Neural cell (in vitro differentiated cells): Measurements from ENCODE around the gene HPSE2. TPM values are rescaled to one million over a fixed set of nuclear protein-coding genes. Genes with fewer than 3 reads are reported as not detected.

Source experiments
- H2AFZ ChIP-seq: fragments of 200-600, 300-800 bp; sonication (generic), shearing (Covaris generic); 2 replicates; pipeline ENCODE4 v1.6.0; 2014; ENCODE audit warnings: low read depth, mild to moderate bottlenecking, antibody characterized with exemption, low read length, moderate library complexity
- H3F3A ChIP-seq: fragments of 200-600 bp; shearing (Covaris generic); 2 replicates; pipeline ENCODE4 v1.6.1; 2016; ENCODE audit warnings: mild to moderate bottlenecking, moderate library complexity, mixed read lengths, antibody characterized with exemption, low read length; ENCODE audit not compliant: insufficient read depth, poor library complexity, severe bottlenecking
- H3K27ac ChIP-seq: fragments of 200-600, 300-800 bp; sonication (generic), shearing (Covaris generic); 2 replicates; pipeline ENCODE4 v1.5.1; 2014; ENCODE audit warnings: mild to moderate bottlenecking, low read length, moderate library complexity
- H3K27me3 ChIP-seq: fragments of 300-800, 200-600 bp; sonication (generic), shearing (Covaris generic); 2 replicates; pipeline ENCODE4 v1.6.0; 2014; ENCODE audit warnings: mild to moderate bottlenecking, low read depth, low read length, moderate library complexity; ENCODE audit not compliant: insufficient read depth
- H3K36me3 ChIP-seq: fragments of 300-800, 200-600 bp; sonication (generic), shearing (Covaris generic); 2 replicates; pipeline ENCODE4 v1.5.1; 2014; ENCODE audit warnings: mild to moderate bottlenecking, antibody characterized with exemption, low read length, moderate library complexity; ENCODE audit not compliant: insufficient read depth
- H3K4me2 ChIP-seq: fragments of 300-800, 200-600 bp; sonication (generic), shearing (Covaris generic); 2 replicates; pipeline ENCODE4 v1.6.0; 2014; ENCODE audit warnings: mild to moderate bottlenecking, low read length
- H3K4me3 ChIP-seq: fragments of 300-800, 200-600 bp; sonication (generic), shearing (Covaris generic); 2 replicates; pipeline ENCODE4 v1.5.1; 2014; ENCODE audit warnings: mild to moderate bottlenecking, low read length, moderate library complexity
- H3K79me2 ChIP-seq: fragments of 200-600 bp; shearing (Covaris generic); replicated peaks from 2 replicates; pipeline ENCODE4 v1.6.0; 2014; ENCODE audit warnings: mild to moderate bottlenecking, low read length, moderate library complexity; ENCODE audit not compliant: insufficient read depth
- H3K9ac ChIP-seq: fragments of 300-800, 200-600 bp; sonication (generic), shearing (Covaris generic); 2 replicates; pipeline ENCODE4 v1.6.1; 2016; ENCODE audit warnings: mild to moderate bottlenecking, low read length, mixed read lengths
- H3K9me2 ChIP-seq: fragments of 200-600 bp; shearing (Covaris generic); 2 replicates; pipeline ENCODE4 v1.6.1; 2016; ENCODE audit warnings: mild to moderate bottlenecking, low read length, mixed read lengths; ENCODE audit not compliant: insufficient read depth
- H3K9me3 ChIP-seq: fragments of 200-600, 300-800 bp; sonication (generic), shearing (Covaris generic); 2 replicates; pipeline ENCODE4 v1.6.1; 2016; ENCODE audit warnings: mild to moderate bottlenecking, mixed run types, low read length, moderate library complexity, mixed read lengths
- H4K20me1 ChIP-seq: fragments of 200-600 bp; shearing (Covaris generic); 2 replicates; pipeline ENCODE4 v1.6.1; 2016; ENCODE audit warnings: mild to moderate bottlenecking, mixed run types; ENCODE audit not compliant: insufficient read depth
- EZH2 ChIP-seq: fragments of 200-600, 300-800 bp; shearing (Covaris generic), sonication (generic); IDR thresholded peaks from 2 replicates; pipeline ENCODE4 v1.6.1; 2014; ENCODE audit warnings: antibody characterized with exemption, low read length, borderline replicate concordance, mild to moderate bottlenecking; ENCODE audit not compliant: insufficient read depth, poor library complexity, severe bottlenecking
- MXI1 ChIP-seq: fragments of 450-650 bp; conservative IDR thresholded peaks from 2 replicates; pipeline ENCODE4 v1.6.1; 2014; ENCODE audit warnings: antibody characterized with exemption, mild to moderate bottlenecking; ENCODE audit not compliant: poor library complexity, severe bottlenecking
- POLR2AphosphoS5 ChIP-seq: IDR thresholded peaks from 2 replicates; pipeline ENCODE4 v1.6.1; 2012
- RAD21 ChIP-seq: fragments of 450-650 bp; conservative IDR thresholded peaks from 2 replicates; pipeline ENCODE4 v1.6.1; 2014; ENCODE audit warnings: antibody characterized with exemption, mild to moderate bottlenecking, moderate library complexity
- SMC3 ChIP-seq: fragments of 450-650 bp; conservative IDR thresholded peaks from 2 replicates; pipeline ENCODE4 v1.6.1; 2014; ENCODE audit warnings: antibody characterized with exemption, mild to moderate bottlenecking, moderate library complexity; ENCODE audit not compliant: poor library complexity
- TAF1 ChIP-seq: IDR thresholded peaks from 2 replicates; pipeline ENCODE4 v1.6.1; 2012; ENCODE audit warnings: low read depth
- polyA plus RNA-seq: library from polyadenylated mRNA; depleted of rRNA; stranded (reverse); fragments of >200 nt; gene quantifications from 2 replicates; pipeline ENCODE4 v1.2.3, GENCODE V29; 2014
- TF ChIP-seq, protein P1 (sequence below): IDR thresholded peaks from 2 replicates; pipeline ENCODE4 v1.6.1; 2012; ENCODE audit warnings: borderline replicate concordance
- TF ChIP-seq, protein P2 (sequence below): fragments of 450-650 bp; IDR thresholded peaks from 2 replicates; pipeline ENCODE4 v1.5.1; 2014; ENCODE audit warnings: antibody characterized with exemption, mild to moderate bottlenecking, moderate library complexity; ENCODE audit not compliant: poor library complexity, severe bottlenecking

Gene HPSE2
- polyA plus RNA-seq, 1 donor from 2014 or later = not detected

GRCh38 chr10:98458809-98459784, 776.6 kb downstream of the HPSE2 start:
- H3K79me2 ChIP-seq = no peaks in the 10 kb centered on the region
- H3K9ac ChIP-seq = no peak overlapping the region
- TF ChIP-seq, protein P1, sequence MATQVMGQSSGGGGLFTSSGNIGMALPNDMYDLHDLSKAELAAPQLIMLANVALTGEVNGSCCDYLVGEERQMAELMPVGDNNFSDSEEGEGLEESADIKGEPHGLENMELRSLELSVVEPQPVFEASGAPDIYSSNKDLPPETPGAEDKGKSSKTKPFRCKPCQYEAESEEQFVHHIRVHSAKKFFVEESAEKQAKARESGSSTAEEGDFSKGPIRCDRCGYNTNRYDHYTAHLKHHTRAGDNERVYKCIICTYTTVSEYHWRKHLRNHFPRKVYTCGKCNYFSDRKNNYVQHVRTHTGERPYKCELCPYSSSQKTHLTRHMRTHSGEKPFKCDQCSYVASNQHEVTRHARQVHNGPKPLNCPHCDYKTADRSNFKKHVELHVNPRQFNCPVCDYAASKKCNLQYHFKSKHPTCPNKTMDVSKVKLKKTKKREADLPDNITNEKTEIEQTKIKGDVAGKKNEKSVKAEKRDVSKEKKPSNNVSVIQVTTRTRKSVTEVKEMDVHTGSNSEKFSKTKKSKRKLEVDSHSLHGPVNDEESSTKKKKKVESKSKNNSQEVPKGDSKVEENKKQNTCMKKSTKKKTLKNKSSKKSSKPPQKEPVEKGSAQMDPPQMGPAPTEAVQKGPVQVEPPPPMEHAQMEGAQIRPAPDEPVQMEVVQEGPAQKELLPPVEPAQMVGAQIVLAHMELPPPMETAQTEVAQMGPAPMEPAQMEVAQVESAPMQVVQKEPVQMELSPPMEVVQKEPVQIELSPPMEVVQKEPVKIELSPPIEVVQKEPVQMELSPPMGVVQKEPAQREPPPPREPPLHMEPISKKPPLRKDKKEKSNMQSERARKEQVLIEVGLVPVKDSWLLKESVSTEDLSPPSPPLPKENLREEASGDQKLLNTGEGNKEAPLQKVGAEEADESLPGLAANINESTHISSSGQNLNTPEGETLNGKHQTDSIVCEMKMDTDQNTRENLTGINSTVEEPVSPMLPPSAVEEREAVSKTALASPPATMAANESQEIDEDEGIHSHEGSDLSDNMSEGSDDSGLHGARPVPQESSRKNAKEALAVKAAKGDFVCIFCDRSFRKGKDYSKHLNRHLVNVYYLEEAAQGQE = no peak
- TF ChIP-seq TAF1 = no peak
- no peak overlapping the region for H3K4me3 ChIP-seq
- H3K4me2 ChIP-seq = no peak overlapping the region
- no peaks in the 10 kb centered on the region for H3K9me2 ChIP-seq
- H4K20me1 ChIP-seq = no peaks in the 10 kb centered on the region
- H3F3A ChIP-seq = no peaks in the 10 kb centered on the region
- H3K36me3 ChIP-seq = no peaks in the 10 kb centered on the region
- no peak overlapping the region for H2AFZ ChIP-seq
- no peak overlapping the region for H3K27ac ChIP-seq
- no peaks in the 10 kb centered on the region for H3K9me3 ChIP-seq
- no peaks in the 10 kb centered on the region for H3K27me3 ChIP-seq

DNA sequence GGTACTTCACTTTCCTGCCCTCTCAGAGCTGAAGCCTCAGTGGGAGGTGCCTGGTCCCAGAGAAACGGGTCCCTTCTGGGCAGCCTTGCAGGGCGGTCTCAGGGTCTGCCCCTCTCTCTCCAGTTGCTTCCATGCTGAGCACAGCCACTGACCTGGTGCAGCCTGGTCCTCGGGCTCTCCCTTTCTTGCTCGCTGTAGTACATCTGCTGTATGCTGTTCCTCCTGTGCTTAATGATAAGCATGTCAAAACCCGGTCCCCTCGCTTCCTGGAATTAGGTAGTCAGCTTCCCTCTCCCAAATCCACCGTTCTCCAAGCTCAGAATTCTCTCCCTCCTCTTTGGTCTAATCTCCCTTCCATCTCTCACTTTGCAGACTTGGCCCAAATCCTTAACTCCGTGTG, 777.9 kb downstream of the HPSE2 start:
- no peak overlapping the region for H3K4me3 ChIP-seq

DNA sequence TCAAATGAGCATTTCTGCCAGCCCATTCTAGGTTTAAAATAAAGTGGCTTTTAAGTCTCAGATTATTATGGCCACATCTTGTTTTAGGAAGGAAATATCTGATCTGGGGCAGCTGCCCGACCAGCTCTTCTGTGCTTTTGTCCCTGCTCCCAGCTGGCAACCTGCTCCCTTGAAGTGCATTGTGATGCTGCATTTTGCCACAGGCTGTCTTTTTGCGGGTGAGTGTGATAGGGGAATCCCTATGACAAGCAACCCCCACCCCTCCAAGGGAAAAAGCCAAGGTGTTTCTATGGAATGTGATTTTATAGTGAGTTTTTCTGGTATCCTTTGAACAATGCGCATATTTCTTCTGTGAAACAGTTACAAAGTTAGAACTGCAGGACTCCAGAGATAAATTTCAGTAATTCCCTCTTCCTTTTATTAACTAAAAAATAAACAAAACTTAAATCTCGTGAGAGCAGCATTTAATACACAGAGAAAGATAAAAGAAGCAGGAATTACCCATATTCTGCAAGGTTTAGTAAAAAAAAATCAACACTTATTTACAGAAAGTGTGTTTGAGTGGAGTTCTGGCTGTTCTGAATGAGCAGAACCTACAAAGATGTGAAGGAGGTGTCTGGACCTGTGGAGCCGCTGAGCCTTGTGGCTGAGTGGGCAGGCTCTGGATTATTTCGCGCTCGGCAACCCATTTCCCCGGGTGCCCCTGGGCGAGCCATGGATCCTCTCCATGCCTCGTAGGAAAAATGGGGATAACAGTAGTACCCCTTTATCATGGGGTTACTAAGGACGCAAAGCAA, 778.8 kb downstream of the HPSE2 start:
- no peaks in the 10 kb centered on the region for H3K79me2 ChIP-seq
- H4K20me1 ChIP-seq = no peaks in the 10 kb centered on the region
- TF ChIP-seq, protein P2, sequence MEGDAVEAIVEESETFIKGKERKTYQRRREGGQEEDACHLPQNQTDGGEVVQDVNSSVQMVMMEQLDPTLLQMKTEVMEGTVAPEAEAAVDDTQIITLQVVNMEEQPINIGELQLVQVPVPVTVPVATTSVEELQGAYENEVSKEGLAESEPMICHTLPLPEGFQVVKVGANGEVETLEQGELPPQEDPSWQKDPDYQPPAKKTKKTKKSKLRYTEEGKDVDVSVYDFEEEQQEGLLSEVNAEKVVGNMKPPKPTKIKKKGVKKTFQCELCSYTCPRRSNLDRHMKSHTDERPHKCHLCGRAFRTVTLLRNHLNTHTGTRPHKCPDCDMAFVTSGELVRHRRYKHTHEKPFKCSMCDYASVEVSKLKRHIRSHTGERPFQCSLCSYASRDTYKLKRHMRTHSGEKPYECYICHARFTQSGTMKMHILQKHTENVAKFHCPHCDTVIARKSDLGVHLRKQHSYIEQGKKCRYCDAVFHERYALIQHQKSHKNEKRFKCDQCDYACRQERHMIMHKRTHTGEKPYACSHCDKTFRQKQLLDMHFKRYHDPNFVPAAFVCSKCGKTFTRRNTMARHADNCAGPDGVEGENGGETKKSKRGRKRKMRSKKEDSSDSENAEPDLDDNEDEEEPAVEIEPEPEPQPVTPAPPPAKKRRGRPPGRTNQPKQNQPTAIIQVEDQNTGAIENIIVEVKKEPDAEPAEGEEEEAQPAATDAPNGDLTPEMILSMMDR = no peak
- TF ChIP-seq TAF1 (no peak), POLR2AphosphoS5 (no peak), MXI1 (no peak), EZH2 (no peak), SMC3 (no peak), RAD21 (no peak)
- TF ChIP-seq, protein P1 = no peak
- no peaks in the 10 kb centered on the region for H3K9me2 ChIP-seq
- no peak overlapping the region for H2AFZ ChIP-seq
- H3K27me3 ChIP-seq = no peaks in the 10 kb centered on the region
- no peak overlapping the region for H3K4me2 ChIP-seq
- no peak overlapping the region for H3K4me3 ChIP-seq
- no peaks in the 10 kb centered on the region for H3F3A ChIP-seq
- no peaks in the 10 kb centered on the region for H3K36me3 ChIP-seq
- no peaks in the 10 kb centered on the region for H3K9me3 ChIP-seq
- no peak overlapping the region for H3K9ac ChIP-seq
- H3K27ac ChIP-seq = no peak overlapping the region

More for the DNA sequence above, 777.9 kb downstream of the HPSE2 start:
- H3K27ac ChIP-seq = no peak overlapping the region
- no peaks in the 10 kb centered on the region for H3K27me3 ChIP-seq
- H2AFZ ChIP-seq = no peak overlapping the region
- no peaks in the 10 kb centered on the region for H3K79me2 ChIP-seq
- H3K36me3 ChIP-seq = no peaks in the 10 kb centered on the region
- H3K9ac ChIP-seq = no peak overlapping the region
- no peak for TF ChIP-seq SMC3
- no peaks in the 10 kb centered on the region for H3K9me2 ChIP-seq
- no peaks in the 10 kb centered on the region for H3K9me3 ChIP-seq
- no peak overlapping the region for H3K4me2 ChIP-seq
- H4K20me1 ChIP-seq = no peaks in the 10 kb centered on the region
- no peaks in the 10 kb centered on the region for H3F3A ChIP-seq
